ENCODE measurements around the gene TMEM79.

The TMEM79 gene

DNA sequence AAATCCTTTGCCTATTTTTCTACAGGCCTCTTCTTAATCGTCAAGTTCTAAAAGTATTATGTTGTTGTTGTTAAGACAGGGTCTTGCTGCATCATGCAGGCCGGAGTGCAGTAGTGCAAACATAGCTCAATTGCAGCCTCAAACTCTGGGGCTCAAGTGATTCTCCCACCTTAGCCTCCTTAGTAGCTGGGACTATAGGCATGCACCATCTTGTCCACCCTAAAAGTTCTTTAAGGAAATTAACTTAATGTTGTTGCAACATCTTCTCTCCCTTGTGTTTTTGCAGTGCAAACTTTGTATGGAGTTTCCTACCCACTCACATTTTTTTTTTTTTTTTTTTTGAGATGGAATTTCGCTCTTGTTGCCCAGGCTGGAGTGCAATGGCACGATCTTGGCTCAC lies 19.1 kb downstream of the TMEM79 start:
- no peak for DNase-seq (ENCODE audit: low read depth)

DNA sequence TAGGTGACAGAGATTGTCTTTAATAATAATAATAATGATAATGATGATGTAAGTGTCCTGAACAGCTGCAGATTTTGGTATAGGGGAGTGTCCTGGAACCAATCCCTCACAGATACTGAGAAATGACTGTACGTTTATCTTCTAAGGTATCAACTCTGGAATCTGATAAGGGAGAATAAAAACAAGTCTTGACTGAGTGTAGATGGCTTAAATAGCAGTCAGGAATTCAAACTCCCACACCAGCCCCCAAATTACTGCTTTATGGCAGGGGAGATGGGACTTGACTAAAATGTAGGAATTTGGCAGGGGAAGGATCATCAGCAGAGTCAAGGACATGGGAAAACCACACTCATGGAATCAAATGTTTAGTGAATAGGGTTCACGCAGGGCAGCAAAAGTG lies 21.1 kb downstream of the TMEM79 start:
- DNase-seq (ENCODE audit: low read depth), result no peak

DNA sequence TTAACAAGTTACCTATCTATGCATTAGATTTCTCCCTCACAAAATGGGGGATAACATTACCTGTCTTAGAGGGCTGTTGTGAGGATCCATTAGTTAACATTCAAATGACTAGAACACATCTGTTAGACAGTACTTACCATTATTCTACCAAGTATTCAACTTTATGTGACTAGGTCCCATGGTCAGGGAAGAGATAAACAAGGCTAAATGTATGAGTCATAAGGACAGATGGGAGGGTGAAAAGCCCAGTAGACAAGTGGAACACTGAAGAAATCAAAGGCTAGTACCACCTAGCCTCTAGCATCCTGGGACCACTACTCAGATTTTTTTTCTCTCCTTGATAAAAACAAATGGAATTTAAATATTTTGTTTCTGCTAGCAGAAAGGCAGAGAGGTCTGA lies 24.0 kb downstream of the TMEM79 start:
- DNase-seq (ENCODE audit: low read depth), result peak; percentile 73

DNA sequence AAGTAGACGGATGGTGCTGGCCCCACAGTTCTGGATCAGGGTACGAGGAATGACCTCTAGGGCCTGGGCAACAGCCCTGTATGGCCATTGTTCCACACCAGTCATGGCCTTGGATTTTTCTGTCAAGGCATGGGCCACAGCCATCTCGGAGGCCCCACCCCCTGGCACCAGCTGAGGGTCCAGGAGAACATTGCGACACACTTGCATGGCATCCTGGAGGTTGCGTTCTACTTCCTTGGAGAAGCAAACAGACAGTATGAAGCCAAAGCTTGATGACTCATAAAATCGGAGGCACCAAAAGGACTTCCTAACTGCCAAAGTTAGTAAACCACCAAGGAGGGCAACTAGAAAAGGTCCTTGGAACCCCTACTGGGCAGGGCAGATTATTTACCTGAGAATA lies 26.8 kb downstream of the TMEM79 start:
- DNase-seq (ENCODE audit: low read depth), result peak; percentile 61

DNA sequence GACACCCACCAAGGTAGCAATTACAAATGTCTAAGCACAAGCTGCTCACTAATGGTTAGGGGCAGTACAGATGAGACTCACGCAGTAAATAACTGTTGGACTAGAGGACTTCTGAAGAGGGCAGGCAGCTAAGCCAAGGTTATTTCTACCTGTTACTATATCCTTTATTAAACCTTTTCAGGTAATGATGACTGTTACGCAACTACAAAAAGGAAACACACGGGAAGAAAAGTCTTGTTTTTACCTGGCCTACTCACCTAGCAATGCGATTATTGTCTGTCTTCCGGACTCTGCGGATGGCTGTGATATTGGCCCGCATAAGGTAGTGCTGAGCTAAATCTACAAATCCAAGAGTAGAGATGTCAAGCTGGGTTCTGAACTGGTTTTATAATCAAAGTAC lies 32.8 kb downstream of the TMEM79 start:
- no peak for DNase-seq (ENCODE audit: low read depth)

DNA sequence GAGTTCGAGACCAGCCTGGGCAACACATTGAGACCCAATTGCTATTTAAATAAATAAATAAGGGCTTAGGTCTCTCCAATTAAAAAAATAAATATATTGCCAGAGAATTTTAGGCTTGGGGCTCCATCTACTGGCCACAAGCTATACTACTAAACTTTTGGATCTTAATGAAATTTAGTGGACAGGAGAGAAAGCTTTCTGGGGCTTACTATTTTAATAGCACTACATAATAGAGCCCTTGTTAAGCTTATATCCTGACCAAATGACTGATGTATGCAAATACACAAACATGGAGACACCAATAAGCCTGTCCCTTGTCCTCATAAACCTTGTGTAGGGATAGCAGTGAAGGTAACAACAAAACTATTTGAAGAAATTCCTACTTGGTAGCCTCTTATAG lies 35.5 kb downstream of the TMEM79 start:
- peak; percentile 65 for DNase-seq (ENCODE audit: low read depth)

DNA sequence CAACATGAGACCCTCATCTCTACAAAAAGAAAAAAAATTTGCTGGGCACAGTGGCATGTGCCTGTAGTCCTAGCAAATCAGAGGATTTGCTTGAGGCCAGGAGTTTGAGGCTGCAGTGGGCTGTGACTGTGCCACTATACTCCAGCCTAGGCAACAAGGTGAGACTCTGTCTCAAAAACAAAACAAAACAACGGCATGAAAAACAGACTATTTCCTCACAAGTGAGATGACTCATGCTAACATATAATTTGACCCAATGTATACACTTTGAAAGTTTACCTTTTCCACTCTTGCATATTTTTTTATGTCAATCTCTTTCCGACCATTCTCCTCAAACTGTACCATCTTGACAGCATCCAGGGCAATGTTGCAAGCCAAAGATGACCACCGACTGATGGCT lies 36.4 kb downstream of the TMEM79 start:
- peak; percentile 31 for DNase-seq (ENCODE audit: low read depth)

DNA sequence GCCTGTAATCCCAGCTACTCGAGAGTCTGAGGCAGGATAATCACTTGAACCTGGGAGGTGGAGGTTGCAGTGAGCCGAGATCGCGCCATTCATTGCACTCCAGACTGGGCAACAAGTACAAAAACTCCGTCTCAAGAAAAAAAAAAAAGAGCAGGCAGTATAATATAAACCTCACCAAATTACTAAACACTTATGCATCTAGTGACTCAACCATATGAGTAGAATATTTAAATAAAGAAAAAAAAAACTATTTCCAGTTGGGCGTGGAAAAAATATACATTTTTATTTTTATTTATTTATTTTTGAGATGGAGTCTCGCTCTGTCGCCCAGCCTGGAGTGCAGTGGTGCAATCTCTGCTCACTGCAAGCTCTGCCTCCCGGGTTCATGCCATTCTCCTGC lies 39.1 kb downstream of the TMEM79 start:
- DNase-seq (ENCODE audit: low read depth), result peak; percentile 92

DNA sequence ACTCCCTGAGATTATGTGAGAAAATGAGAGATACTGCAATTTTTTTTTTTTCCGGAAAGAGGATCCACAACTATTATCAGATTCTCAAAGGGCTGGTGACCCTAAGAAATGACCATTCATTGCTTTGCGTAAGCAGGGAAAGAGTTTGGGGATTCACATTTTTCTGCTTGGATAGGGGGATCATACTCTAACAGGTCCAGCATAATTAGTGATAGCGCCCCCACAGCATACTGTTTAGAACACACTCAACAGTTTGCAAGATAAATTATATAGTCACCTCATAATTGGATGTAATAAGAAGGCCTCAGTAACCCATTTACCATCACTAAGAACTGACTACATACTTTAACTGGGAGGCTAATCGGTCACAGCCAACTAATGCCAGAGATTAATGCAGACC lies 52.1 kb downstream of the TMEM79 start:
- peak; percentile 15 for DNase-seq (ENCODE audit: low read depth)

DNA sequence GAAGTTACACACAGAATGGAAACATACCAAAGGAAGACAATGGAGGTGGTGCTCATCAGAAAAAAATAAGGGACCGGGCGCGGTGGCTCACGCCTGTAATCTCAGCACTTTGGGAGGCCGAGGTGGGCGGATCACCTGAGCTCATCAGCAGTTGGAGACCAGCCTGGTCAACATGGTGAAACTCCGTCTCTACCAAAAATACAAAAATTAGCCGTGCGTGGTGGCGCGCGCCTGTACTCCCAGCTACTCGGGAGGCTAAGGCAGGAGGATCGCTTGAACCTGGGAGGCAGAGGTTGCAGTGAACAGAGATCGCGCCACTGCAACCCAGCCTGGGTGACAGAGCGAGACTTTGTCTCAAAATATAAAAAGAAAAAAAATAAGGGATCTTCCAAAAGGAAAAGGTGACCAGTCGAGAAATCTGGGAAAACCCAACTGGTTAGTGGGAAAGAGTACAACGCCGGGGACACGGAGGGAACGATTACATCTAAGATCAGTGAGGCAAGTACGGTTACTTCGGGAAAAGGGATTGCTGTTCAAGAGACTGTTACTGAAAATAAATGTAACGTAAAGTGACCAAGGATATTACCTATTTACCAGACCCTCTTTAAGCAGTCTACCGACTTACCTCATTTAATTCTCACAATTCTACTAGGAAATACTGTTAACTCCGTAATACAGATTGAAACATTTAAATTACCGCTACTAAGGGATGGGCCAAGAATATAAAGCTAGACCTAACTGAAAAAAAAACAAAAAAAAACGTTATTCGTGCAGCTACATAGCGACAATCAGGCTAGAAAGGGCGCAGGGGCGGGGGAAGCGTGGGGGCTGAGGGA lies 53.1 kb downstream of the TMEM79 start:
- peak; percentile 36 for DNase-seq (ENCODE audit: low read depth)

DNA sequence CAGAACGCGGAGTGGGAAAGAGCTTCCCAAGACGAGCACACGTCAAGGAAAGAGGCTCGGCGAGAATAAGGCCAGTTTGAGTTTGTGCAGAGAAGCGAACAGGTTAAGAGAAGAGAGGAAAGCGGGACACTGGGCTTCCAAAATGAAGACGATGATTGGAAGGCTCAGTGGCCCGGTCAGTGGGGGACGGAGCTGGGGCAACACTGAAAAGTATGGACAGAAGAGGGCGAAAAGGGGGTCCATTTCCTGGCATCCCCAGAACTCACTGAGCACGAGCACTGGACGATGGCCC lies 53.7 kb downstream of the TMEM79 start:
- no peak for DNase-seq (ENCODE audit: low read depth)

DNA sequence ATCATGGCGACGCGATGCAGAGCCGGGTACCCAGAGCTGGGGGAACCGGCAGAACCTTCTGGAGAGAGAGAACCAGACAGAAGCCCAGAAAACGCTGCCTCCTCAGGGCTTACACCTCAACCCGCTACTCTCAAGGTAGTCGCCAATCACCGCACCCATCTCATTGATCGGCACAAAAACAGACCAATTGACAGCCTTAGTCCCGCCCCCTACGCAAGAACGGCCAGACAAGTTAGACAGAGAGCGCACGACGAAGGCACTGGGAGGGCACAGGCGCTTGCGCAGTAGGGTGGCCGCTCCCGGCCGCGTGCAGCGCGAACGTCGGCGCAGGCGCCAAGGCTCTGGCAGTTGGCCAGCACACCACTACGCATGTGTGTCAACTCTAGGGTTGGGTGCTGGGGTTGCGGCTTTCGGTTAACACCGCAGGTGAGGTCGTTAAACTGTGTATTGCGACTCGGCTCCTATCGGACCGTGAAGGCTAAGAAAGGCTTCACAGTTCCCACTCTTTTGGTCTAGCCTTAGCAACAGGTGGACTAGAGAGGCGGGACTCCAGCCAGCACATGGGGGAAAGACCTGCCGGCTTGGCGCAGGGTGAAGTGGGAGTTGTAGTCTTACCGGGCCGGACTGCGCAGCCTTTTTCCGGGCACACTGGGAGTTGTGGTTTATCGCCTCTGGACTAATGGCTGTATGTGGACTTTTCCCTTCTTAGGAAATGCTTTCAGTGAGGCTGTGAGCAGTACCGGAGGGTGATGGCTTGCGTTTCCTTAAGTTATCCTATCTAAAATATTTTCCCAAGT lies 54.3 kb downstream of the TMEM79 start, which contains the start of the genes CCT3 and TSACC:
Gene CCT3, minus strand, starts transcription at position 113 of the 797 bp plus-strand sequence. Its CDS starts 108 bp downstream, at position 5.
Gene TSACC, plus strand, starts transcription at position 347 of the 797 bp plus-strand sequence. CDS start 1,232 bp downstream, outside the sequence.
- DNase-seq (ENCODE audit: low read depth), result peak; percentile 100
